Measurements from ENCODE around the gene GABRB2.

GABRB2 gene

DNA sequence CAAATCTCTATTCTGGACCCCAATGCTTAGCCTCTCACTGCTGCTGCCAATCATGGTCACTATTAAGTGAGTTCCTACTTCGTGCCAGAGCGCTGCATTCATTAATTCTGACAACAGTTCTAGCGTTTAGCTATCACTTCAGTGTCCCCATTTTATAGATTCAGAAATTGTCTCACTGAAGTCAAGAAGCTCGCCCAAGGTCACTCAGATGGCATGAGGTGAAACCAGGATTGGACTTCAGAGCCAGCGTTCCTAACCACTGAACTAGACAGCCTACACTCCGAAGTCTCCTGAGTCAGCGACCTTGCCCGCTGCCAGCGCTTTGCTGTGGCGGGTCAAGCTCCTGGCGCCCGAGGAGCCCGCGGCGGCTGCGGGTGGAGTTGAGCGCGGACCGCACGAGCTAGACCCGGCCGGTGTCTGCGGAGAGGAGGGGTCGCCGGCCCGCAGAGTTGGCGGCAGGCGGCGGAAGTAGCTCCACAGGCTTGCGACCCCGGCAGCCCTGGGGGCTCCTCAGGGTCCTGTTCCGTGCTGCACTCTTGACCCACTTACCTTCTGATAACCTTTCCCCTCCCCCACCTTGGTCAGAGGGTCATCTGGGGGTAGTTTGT, 2.1 kb upstream of the GABRB2 start:
- no peak for DNase-seq (ENCODE audit: low read depth)
- TF ChIP-seq, protein P1, sequence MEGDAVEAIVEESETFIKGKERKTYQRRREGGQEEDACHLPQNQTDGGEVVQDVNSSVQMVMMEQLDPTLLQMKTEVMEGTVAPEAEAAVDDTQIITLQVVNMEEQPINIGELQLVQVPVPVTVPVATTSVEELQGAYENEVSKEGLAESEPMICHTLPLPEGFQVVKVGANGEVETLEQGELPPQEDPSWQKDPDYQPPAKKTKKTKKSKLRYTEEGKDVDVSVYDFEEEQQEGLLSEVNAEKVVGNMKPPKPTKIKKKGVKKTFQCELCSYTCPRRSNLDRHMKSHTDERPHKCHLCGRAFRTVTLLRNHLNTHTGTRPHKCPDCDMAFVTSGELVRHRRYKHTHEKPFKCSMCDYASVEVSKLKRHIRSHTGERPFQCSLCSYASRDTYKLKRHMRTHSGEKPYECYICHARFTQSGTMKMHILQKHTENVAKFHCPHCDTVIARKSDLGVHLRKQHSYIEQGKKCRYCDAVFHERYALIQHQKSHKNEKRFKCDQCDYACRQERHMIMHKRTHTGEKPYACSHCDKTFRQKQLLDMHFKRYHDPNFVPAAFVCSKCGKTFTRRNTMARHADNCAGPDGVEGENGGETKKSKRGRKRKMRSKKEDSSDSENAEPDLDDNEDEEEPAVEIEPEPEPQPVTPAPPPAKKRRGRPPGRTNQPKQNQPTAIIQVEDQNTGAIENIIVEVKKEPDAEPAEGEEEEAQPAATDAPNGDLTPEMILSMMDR (IDR thresholded peaks at IDR 0.05; ENCODE audit: insufficient read depth, low read depth, low read length, missing control alignments), result no peak

DNA sequence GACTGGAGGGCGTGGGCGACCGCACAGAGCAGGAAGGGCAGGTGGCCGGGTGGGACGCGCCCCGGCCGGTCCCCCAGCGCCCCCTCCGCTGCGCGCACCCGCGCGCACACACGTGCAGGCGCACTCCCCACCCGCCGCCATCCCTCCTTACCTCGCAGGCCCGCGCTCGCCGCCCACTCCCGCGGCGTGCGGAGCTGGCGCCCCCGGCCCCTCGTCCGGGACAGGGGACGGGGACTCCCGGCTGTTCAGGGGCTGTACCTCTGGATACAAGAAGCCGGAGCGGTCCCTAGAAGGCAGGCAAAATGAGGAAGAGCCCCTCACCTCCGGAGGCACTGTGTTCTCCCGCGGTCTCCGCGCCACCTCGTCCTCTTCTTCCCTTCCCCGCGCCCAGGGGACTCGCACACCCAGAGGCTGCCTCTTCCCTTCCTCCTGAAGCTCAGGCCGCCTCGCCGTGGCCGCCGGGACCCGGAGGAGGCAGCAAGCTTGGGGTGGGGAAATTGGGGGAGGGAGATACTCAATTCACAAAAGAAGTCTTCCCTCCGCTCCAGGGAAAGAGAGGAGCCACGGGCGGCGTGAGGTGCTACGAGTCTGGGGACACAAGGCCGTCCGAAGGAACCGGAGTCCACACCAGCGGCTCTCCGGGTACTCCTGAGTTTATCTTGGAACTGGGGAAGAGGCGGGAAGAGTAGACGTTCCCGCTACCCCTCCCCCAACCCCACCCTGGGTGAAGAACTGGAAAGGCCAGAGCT, 1.4 kb upstream of the GABRB2 start:
- TF ChIP-seq, protein P1 (IDR thresholded peaks at IDR 0.05; ENCODE audit: insufficient read depth, low read depth, low read length, missing control alignments), result no peak
- no peak overlapping the region for H3K4me3 ChIP-seq (ENCODE audit: low read length)
- no peak for DNase-seq (ENCODE audit: low read depth)

More for the DNA sequence above, 2.1 kb upstream of the GABRB2 start:
- no peak overlapping the region for H3K4me3 ChIP-seq (ENCODE audit: low read length)

DNA sequence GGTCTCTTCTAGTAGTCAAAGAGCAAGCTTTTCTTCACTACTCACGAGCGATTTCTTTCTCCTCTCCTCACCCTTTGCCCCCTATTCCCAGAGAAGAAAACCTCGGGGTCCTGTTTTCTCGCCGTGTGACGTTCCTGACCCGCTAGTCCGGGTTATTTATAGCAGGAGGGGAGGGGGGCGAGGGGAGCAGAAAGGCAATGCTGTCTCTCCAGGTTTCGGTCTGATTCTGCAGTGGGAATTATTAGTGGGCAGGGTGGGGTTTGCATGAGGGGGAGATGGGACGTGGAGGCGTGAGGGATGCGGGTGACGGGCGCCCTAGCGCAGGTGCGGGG, 847 bp upstream of the GABRB2 start:
- no peak for DNase-seq (ENCODE audit: low read depth)
- H3K4me3 ChIP-seq (ENCODE audit: low read length), result no peak overlapping the region
- TF ChIP-seq, protein P1 (IDR thresholded peaks at IDR 0.05; ENCODE audit: insufficient read depth, low read depth, low read length, missing control alignments), result no peak

GRCh38 chr5:161546095-161546469, 443 bp downstream of the GABRB2 start:
- TF ChIP-seq, protein P1 (IDR thresholded peaks at IDR 0.05; ENCODE audit: insufficient read depth, low read depth, low read length, missing control alignments), result no peak
- no peak overlapping the region for H3K4me3 ChIP-seq (ENCODE audit: low read length)
- DNase-seq (ENCODE audit: low read depth), result no peak

DNA sequence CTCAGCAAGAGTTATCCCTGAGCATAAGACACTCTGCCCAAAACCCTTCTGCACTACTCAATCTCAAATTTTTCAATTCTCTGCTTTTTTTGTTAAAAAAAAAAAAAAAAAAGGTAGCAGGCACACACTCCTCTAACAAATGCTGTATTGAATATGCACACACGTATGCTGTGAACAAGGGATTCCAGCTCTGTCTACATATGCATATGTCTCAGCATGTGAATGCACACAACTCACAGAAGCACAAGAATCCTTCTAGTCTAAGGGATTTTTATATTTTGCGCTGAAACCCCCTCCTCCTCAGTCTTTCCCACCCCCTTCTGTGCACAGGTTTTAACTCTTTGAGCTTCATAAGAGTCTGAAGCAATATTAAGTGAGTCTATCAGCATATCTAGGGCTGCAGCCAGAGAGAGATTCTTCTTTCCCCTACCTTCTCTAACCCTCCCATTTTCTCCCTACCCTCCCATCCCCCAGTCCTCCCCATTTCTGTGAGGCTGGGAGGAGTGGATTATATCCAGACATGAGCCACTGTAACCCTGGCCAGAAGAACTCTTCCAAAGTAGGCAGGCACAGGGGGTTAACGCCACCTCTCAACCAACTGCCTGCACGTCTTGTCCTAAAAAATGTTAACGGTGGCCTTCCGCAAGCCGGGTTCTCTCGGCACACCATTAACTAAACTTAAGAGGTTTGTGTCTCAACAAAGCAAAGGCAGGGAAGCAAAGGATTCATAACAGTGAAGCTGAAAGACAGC, 1.0 kb downstream of the GABRB2 start:
- TF ChIP-seq, protein P1 (IDR thresholded peaks at IDR 0.05; ENCODE audit: insufficient read depth, low read depth, low read length, missing control alignments), result no peak
- DNase-seq (ENCODE audit: low read depth), result no peak
- no peak overlapping the region for H3K4me3 ChIP-seq (ENCODE audit: low read length)

DNA sequence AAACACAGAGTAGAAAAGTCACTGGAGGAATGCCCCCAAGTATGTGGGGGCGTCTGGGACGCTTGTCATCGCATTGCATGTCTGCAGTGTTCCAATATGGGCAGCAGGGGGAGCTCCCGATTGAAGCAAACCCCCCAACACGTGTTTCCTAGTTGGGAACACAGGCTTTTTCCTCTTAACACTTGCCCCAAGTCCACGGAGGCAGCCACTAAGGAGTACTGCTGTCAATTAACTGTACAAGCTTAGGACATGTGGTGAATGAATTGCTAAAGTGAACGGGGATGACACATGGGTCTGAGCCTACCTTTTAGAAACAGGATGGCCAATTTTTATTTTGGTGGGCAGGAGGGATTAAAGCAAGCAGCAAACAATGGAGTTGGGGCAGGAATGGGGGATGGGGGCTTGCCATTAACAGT, 2.2 kb downstream of the GABRB2 start:
- no peak overlapping the region for H3K4me3 ChIP-seq (ENCODE audit: low read length)
- TF ChIP-seq, protein P1 (IDR thresholded peaks at IDR 0.05; ENCODE audit: insufficient read depth, low read depth, low read length, missing control alignments), result peak; percentile 84
- peak; percentile 47 for DNase-seq (ENCODE audit: low read depth)

Measured in epithelial cell of esophagus (primary cell).